ENCODE data around the gene OR2C3.
"Not testable (repeated sequence)": the region's sequence is repeated elsewhere in the genome, so short reads cannot be mapped to it uniquely, and the experiment has no call there.

Gene OR2C3

DNA sequence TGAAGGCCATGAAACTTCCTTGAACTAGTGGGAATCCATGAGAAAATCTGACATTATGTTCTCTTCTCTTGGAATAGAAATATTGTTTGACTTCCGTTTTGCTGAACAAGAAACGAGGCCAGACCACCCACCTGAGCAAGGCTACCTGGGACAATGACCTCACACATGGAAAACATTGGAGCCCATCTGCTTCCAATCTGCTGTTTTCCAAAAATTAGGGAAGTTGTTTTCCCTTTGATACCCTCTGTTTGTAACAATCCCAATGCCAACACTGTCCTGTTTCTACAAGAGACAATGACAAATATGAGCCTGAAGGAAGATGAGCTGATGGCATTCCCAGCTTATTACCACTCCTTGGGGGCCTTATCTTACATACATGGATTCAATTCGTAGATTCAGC, 29.4 kb downstream of the OR2C3 start:
- Histone ChIP-seq H3K4me1 (ENCODE audit: control insufficient read depth, insufficient read depth, low read length) (no peaks in the 10 kb centered on the region), H3K9ac (ENCODE audit: low read depth, low read length) (no peak overlapping the region), H3K9me3 (ENCODE audit: control insufficient read depth, insufficient read depth, low read length) (no peaks in the 10 kb centered on the region), H3K4me3 (ENCODE audit: low read depth, low read length) (no peak overlapping the region), H3K36me3 (ENCODE audit: control insufficient read depth, insufficient read depth, low read length) (no peaks in the 10 kb centered on the region), H3K27me3 (ENCODE audit: control insufficient read depth, insufficient read depth, low read length) (no peaks in the 10 kb centered on the region)

DNA sequence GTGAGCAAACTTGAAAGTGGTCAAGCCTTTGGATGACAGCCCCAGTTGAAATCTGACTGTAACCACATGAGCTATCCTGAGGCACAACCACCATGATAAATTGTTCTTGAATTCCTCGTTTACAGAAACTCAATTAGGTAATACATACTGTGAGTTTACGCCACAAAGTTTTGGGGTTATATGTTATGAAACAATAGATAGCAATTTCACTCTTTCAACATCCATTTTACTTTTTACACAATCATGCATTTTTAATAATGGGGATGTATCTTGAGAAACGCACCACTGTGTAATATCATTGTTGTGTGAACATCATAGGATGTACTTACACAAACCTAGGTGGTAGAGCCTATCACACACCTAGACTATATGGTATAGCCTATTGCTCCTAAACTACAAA, 35.4 kb downstream of the OR2C3 start:
- H3K27me3 ChIP-seq (ENCODE audit: control insufficient read depth, insufficient read depth, low read length): no peaks in the 10 kb centered on the region
- H3K9me3 ChIP-seq (ENCODE audit: control insufficient read depth, insufficient read depth, low read length): no peaks in the 10 kb centered on the region
- no peaks in the 10 kb centered on the region for H3K36me3 ChIP-seq (ENCODE audit: control insufficient read depth, insufficient read depth, low read length)
- H3K4me1 ChIP-seq (ENCODE audit: control insufficient read depth, insufficient read depth, low read length): no peaks in the 10 kb centered on the region
- no peak overlapping the region for H3K9ac ChIP-seq (ENCODE audit: low read depth, low read length)
- no peak overlapping the region for H3K4me3 ChIP-seq (ENCODE audit: low read depth, low read length)

DNA sequence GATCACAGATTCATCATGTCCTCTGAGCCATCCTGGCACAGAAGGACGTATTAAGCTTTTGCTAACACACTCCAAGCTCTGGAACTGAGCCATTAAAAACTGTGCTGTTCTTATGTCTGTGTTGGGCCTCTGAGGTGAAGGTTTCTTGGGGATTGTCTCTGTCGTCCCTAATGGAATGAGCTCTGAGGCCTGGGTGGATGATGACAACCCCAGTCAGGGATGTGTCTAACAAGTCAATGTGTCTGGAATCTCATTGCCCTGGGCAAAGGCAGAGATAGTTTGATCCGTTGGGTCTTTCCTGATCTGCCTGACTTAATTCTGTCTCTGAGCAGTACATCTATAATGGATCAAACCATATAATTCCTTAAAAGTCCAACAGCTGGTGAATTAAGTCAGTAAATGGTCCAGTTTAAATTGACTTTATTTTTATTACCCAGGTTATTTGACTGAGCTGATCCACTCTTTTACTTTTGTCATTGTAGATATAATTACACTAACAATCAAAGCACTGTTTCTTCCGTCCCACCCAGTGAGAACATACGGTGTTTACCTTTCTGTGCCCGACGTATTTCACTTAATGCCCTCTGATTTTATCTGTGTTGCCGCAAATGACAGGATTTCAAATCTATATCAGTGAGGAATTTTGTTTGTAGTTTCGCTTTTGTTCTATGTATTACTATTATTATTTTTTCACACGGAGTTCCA, 39.5 kb downstream of the OR2C3 start:
- no peak overlapping the region for H3K4me3 ChIP-seq (ENCODE audit: low read depth, low read length)
- no peaks in the 10 kb centered on the region for H3K36me3 ChIP-seq (ENCODE audit: control insufficient read depth, insufficient read depth, low read length)
- H3K9me3 ChIP-seq (ENCODE audit: control insufficient read depth, insufficient read depth, low read length): no peaks in the 10 kb centered on the region
- H3K4me1 ChIP-seq (ENCODE audit: control insufficient read depth, insufficient read depth, low read length): no peaks in the 10 kb centered on the region
- H3K9ac ChIP-seq (ENCODE audit: low read depth, low read length): no peak overlapping the region
- no peaks in the 10 kb centered on the region for H3K27me3 ChIP-seq (ENCODE audit: control insufficient read depth, insufficient read depth, low read length)

GRCh38 chr1:247494767-247495166, 41.5 kb downstream of the OR2C3 start:
- H3K27me3 ChIP-seq (ENCODE audit: control insufficient read depth, insufficient read depth, low read length): no peaks in the 10 kb centered on the region
- no peaks in the 10 kb centered on the region for H3K4me1 ChIP-seq (ENCODE audit: control insufficient read depth, insufficient read depth, low read length)
- H3K36me3 ChIP-seq (ENCODE audit: control insufficient read depth, insufficient read depth, low read length): no peaks in the 10 kb centered on the region
- no peak overlapping the region for H3K4me3 ChIP-seq (ENCODE audit: low read depth, low read length)
- H3K9me3 ChIP-seq (ENCODE audit: control insufficient read depth, insufficient read depth, low read length): no peaks in the 10 kb centered on the region
- H3K9ac ChIP-seq (ENCODE audit: low read depth, low read length): no peak overlapping the region

GRCh38 chr1:247493106-247493505, 43.1 kb downstream of the OR2C3 start:
- Histone ChIP-seq H3K9me3 (ENCODE audit: control insufficient read depth, insufficient read depth, low read length) (no peaks in the 10 kb centered on the region), H3K4me3 (ENCODE audit: low read depth, low read length) (no peak overlapping the region), H3K27me3 (ENCODE audit: control insufficient read depth, insufficient read depth, low read length) (no peaks in the 10 kb centered on the region), H3K9ac (ENCODE audit: low read depth, low read length) (no peak overlapping the region), H3K36me3 (ENCODE audit: control insufficient read depth, insufficient read depth, low read length) (no peaks in the 10 kb centered on the region), H3K4me1 (ENCODE audit: control insufficient read depth, insufficient read depth, low read length) (no peaks in the 10 kb centered on the region)

DNA sequence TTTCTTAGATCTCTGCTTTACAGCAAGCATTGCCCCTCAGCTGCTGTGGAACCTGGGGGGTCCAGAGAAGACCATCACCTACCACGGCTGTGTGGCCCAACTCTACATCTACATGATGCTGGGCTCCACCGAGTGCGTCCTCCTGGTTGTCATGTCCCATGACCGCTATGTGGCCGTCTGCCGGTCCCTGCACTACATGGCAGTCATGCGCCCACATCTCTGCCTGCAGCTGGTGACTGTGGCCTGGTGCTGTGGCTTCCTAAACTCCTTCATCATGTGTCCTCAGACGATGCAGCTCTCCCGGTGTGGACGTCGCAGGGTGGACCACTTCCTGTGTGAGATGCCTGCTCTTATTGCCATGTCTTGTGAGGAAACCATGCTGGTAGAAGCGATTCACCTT, 44.9 kb downstream of the OR2C3 start:
- no peaks in the 10 kb centered on the region for H3K4me1 ChIP-seq (ENCODE audit: control insufficient read depth, insufficient read depth, low read length)
- no peaks in the 10 kb centered on the region for H3K36me3 ChIP-seq (ENCODE audit: control insufficient read depth, insufficient read depth, low read length)
- H3K4me3 ChIP-seq (ENCODE audit: low read depth, low read length): no peak overlapping the region
- no peaks in the 10 kb centered on the region for H3K9me3 ChIP-seq (ENCODE audit: control insufficient read depth, insufficient read depth, low read length)
- no peaks in the 10 kb centered on the region for H3K27me3 ChIP-seq (ENCODE audit: control insufficient read depth, insufficient read depth, low read length)
- no peak overlapping the region for H3K9ac ChIP-seq (ENCODE audit: low read depth, low read length)

GRCh38 chr1:247487057-247487456, 49.2 kb downstream of the OR2C3 start:
- Histone ChIP-seq H3K4me3 (ENCODE audit: low read depth, low read length) (no peak overlapping the region), H3K4me1 (ENCODE audit: control insufficient read depth, insufficient read depth, low read length) (no peaks in the 10 kb centered on the region), H3K27me3 (ENCODE audit: control insufficient read depth, insufficient read depth, low read length) (no peaks in the 10 kb centered on the region), H3K36me3 (ENCODE audit: control insufficient read depth, insufficient read depth, low read length) (no peaks in the 10 kb centered on the region), H3K9ac (ENCODE audit: low read depth, low read length) (no peak overlapping the region), H3K9me3 (ENCODE audit: control insufficient read depth, insufficient read depth, low read length) (no peaks in the 10 kb centered on the region)

DNA sequence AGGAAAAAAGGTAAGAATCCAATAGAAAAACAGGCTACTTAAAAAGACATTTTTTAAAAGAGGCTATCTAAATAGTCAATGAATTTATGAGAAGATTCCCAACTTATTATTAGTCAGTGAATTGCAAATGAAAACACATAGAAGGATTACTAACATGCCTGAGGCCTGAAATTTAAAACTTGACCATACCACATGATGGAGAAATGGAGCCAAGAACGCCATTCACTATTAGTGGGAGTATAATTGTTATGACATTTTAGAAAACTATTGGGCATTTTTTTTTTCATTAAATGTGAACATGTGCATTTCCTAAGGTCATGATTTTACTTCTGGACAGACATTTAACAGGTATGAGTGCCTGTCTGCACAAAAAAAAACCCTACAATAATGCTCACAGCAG, 53.5 kb downstream of the OR2C3 start:
- Histone ChIP-seq H3K27me3 (ENCODE audit: control insufficient read depth, insufficient read depth, low read length) (no peaks in the 10 kb centered on the region), H3K36me3 (ENCODE audit: control insufficient read depth, insufficient read depth, low read length) (no peaks in the 10 kb centered on the region), H3K4me1 (ENCODE audit: control insufficient read depth, insufficient read depth, low read length) (no peaks in the 10 kb centered on the region)

DNA sequence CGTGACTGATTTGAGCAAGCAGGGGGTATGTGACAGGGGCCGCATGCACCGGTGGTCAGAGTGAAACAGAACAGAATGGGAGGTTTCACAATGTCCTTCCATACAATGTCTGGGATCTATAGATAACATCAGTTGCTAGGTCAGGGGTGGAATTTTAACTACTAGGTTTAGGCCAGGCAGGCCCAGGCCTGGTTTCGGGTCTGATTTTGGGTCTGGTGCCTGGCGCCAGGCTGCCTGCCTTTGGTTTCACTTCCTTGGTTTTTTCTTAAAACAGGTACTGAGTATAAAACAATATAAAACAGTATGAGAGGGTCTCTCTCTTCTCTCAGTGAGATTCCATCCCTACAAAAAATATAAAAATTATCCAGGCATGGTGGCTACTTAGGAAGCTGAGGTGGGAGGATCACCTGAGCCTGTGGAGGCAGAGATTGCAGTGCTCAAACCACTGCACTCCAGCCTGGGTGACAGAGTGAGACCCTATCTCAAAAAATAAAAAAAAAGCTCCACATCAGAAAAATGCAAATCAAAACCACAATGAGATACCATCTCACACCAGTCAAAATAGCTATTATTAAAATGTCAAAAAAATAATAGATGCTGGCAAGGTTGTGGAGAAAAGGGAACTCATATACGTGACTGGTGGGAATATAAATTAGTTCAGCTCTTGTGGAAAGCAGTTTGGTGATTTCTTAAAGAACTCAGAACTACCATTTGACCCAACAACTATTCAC, 59.7 kb downstream of the OR2C3 start:
- H3K4me1 ChIP-seq (ENCODE audit: control insufficient read depth, insufficient read depth, low read length); H3K36me3 ChIP-seq (ENCODE audit: control insufficient read depth, insufficient read depth, low read length); H3K9me3 ChIP-seq (ENCODE audit: control insufficient read depth, insufficient read depth, low read length); H3K4me3 ChIP-seq (ENCODE audit: low read depth, low read length); H3K9ac ChIP-seq (ENCODE audit: low read depth, low read length); H3K27me3 ChIP-seq (ENCODE audit: control insufficient read depth, insufficient read depth, low read length): not testable (repeated sequence)

More for the DNA sequence above, 53.5 kb downstream of the OR2C3 start:
- Histone ChIP-seq H3K4me3 (ENCODE audit: low read depth, low read length) (no peak overlapping the region), H3K9me3 (ENCODE audit: control insufficient read depth, insufficient read depth, low read length) (no peaks in the 10 kb centered on the region), H3K9ac (ENCODE audit: low read depth, low read length) (no peak overlapping the region)

DNA sequence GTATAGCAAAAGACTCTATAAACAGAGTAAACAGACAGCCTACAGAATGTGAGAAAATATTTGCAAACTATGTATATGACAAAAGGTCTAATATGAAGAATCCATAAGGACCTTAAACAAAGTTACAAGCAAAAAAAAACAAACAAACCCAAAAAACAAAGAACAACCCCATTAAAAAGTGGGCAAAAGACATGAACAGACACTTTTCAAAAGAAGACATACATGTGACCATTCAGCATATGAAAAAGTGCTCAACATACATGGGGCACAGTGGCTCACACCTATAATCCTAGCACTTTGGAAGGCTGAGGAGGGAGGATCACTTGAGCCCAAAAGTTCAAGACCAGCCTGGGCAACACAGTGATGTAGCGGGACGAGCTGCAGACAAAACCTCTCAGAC, 60.4 kb downstream of the OR2C3 start:
- H3K36me3 ChIP-seq (ENCODE audit: control insufficient read depth, insufficient read depth, low read length): no peaks in the 10 kb centered on the region
- H3K9me3 ChIP-seq (ENCODE audit: control insufficient read depth, insufficient read depth, low read length): no peaks in the 10 kb centered on the region
- peaks cover 8% of the 10 kb centered on the region for H3K4me1 ChIP-seq (ENCODE audit: control insufficient read depth, insufficient read depth, low read length)
- H3K27me3 ChIP-seq (ENCODE audit: control insufficient read depth, insufficient read depth, low read length): no peaks in the 10 kb centered on the region
- no peak overlapping the region for H3K9ac ChIP-seq (ENCODE audit: low read depth, low read length)
- no peak overlapping the region for H3K4me3 ChIP-seq (ENCODE audit: low read depth, low read length)

Measured in iPS-15b (cell line).